A673 (cell line): Measurements from ENCODE around the gene INAFM2. TPM values are rescaled to one million over a fixed set of nuclear protein-coding genes. Genes with fewer than 3 reads are reported as not detected.

Experiments
- BruUV-seq: library from RNA; stranded (reverse); fragments of 400-500 nt; replicated peaks from 2 replicates; lab custom pipeline; 2021; lab: Mats Ljungman, UMichigan
- CTCF ChIA-PET: fragments of 300-600 bp; sonication (Branson Sonifier 250); formaldehyde crosslinking; loops from one replicate; lab custom pipeline; 2022; ENCODE audit warnings: antibody characterized with exemption; lab: Charles Lee
- POLR2A ChIA-PET: fragments of 300-600 bp; sonication (Branson Sonifier 250); formaldehyde crosslinking; loops from one replicate; lab custom pipeline; 2022; ENCODE audit warnings: antibody characterized with exemption; ENCODE audit not compliant: low non-redundant PET; lab: Charles Lee
- DNase-seq: peaks from one replicate; pipeline ENCODE4 v3.0.0-alpha.2; 2015; ENCODE audit warnings: low spot score
- H3K27ac ChIP-seq: fragments of 200-600 bp; sonication (generic); 2 replicates; pipeline ENCODE4 v1.5.1; 2016; ENCODE audit warnings: mixed run types, low read depth, mild to moderate bottlenecking, mixed read lengths, antibody characterized with exemption, low read length; ENCODE audit not compliant: poor library complexity, severe bottlenecking
- H3K27me3 ChIP-seq: fragments of 200-600 bp; sonication (generic); replicated peaks from 2 replicates; pipeline ENCODE4 v1.6.1; 2017; ENCODE audit warnings: mixed run types, low read depth, mild to moderate bottlenecking, mixed read lengths, antibody characterized with exemption, low read length; ENCODE audit not compliant: insufficient read depth, poor library complexity
- H3K36me3 ChIP-seq: fragments of 200-600 bp; sonication (generic); 2 replicates; pipeline ENCODE4 v1.6.1; 2016; ENCODE audit warnings: mixed run types, mild to moderate bottlenecking, mixed read lengths, antibody characterized with exemption, low read length; ENCODE audit not compliant: insufficient read depth, poor library complexity, severe bottlenecking
- H3K4me1 ChIP-seq: fragments of 200-600 bp; sonication (generic); 2 replicates; pipeline ENCODE4 v1.6.1; 2017; ENCODE audit warnings: mixed run types, mild to moderate bottlenecking, mixed read lengths, antibody characterized with exemption, low read length; ENCODE audit not compliant: insufficient read depth, poor library complexity, severe bottlenecking
- H3K4me3 ChIP-seq: fragments of 200-600 bp; sonication (generic); 2 replicates; pipeline ENCODE4 v1.5.1; 2016; ENCODE audit warnings: low read depth, mixed run types, mild to moderate bottlenecking, mixed read lengths, low read length; ENCODE audit not compliant: poor library complexity, severe bottlenecking
- H3K9me3 ChIP-seq: fragments of 200-600 bp; sonication (generic); 2 replicates; pipeline ENCODE4 v1.6.1; 2016; ENCODE audit warnings: mixed run types, low read depth, mild to moderate bottlenecking, mixed read lengths, antibody characterized with exemption, low read length; ENCODE audit not compliant: poor library complexity, severe bottlenecking
- EZH2 ChIP-seq: fragments of 200-600 bp; sonication (generic); IDR thresholded peaks from 2 replicates; pipeline ENCODE4 v1.6.1; 2017; ENCODE audit warnings: borderline replicate concordance, low read depth, mild to moderate bottlenecking, mixed read lengths, antibody characterized with exemption, low read length; ENCODE audit not compliant: poor library complexity, severe bottlenecking
- intact Hi-C: fragments of 100-400 bp; cut with micrococcal nuclease; formaldehyde crosslinking; loops from one replicate; pipeline ENCODE4 v1.10.0; 2022; ENCODE audit not compliant: unreplicated experiment
- total RNA-seq: library from RNA; stranded (reverse); gene quantifications from 2 replicates; pipeline ENCODE4 v1.2.3, GENCODE V29; 2021
- TF ChIP-seq, protein P1 (sequence below): fragments of 300-800, 200-600 bp; sonication (generic); conservative IDR thresholded peaks from 2 replicates; pipeline ENCODE4 v1.5.1; 2017; ENCODE audit warnings: low read depth, mild to moderate bottlenecking, antibody characterized with exemption, low read length, moderate library complexity, mixed read lengths

INAFM2 gene
- total RNA-seq, 1 experiment from 2014 or later: 14.5 TPM

DNA sequence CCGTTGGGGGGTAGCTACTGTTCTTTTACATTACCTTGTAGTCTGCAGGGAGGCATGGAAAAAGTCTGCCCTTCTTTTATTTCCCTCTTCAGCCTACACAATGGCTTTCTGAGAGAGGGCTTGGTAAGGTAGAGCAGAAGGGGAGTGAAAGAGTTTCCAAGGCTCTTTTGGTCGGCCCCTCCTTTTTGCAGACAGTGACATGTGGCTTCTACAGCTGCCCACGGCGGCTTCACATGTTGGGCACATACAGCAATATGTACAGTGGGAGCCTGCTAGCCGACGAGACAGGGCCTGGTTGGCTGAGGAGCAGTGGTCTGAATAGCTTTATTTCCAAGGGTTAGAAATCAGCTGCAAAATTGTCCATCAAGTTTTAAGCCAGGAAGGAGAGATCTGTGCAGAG lies 4.0 kb downstream of the INAFM2 start:
- H3K36me3 ChIP-seq: no peaks in the 10 kb centered on the region

GRCh38 chr15:40328176-40328575 lies 4.7 kb downstream of the INAFM2 start:
- no peaks in the 10 kb centered on the region for H3K36me3 ChIP-seq
- H3K4me3 ChIP-seq: no peak overlapping the region
- intact Hi-C loops: no loop called here
- POLR2A ChIA-PET: no interaction called here
- H3K27me3 ChIP-seq: no peaks in the 10 kb centered on the region
- peaks cover 28% of the 10 kb centered on the region for H3K4me1 ChIP-seq
- BruUV-seq: no TSS peak
- no peaks in the 10 kb centered on the region for H3K9me3 ChIP-seq
- CTCF ChIA-PET: no interaction called here
- H3K27ac ChIP-seq: no peak overlapping the region
- DNase-seq: no peak
- TF ChIP-seq, protein P1, sequence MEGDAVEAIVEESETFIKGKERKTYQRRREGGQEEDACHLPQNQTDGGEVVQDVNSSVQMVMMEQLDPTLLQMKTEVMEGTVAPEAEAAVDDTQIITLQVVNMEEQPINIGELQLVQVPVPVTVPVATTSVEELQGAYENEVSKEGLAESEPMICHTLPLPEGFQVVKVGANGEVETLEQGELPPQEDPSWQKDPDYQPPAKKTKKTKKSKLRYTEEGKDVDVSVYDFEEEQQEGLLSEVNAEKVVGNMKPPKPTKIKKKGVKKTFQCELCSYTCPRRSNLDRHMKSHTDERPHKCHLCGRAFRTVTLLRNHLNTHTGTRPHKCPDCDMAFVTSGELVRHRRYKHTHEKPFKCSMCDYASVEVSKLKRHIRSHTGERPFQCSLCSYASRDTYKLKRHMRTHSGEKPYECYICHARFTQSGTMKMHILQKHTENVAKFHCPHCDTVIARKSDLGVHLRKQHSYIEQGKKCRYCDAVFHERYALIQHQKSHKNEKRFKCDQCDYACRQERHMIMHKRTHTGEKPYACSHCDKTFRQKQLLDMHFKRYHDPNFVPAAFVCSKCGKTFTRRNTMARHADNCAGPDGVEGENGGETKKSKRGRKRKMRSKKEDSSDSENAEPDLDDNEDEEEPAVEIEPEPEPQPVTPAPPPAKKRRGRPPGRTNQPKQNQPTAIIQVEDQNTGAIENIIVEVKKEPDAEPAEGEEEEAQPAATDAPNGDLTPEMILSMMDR: no peak
- TF ChIP-seq EZH2: no peak

More for the DNA sequence above, 4.0 kb downstream of the INAFM2 start:
- no peak for TF ChIP-seq EZH2
- TF ChIP-seq, protein P1: no peak
- H3K27me3 ChIP-seq: no peaks in the 10 kb centered on the region
- H3K27ac ChIP-seq: no peak overlapping the region
- H3K4me1 ChIP-seq: peaks cover 35% of the 10 kb centered on the region
- intact Hi-C loops: no loop called here
- no TSS peak for BruUV-seq
- DNase-seq: no peak
- POLR2A ChIA-PET: no interaction called here
- no peak overlapping the region for H3K4me3 ChIP-seq
- no peaks in the 10 kb centered on the region for H3K9me3 ChIP-seq
- CTCF ChIA-PET: interaction anchor here (0.6 to 1.4 kb wide), 3 partner anchors 18 to 102 kb away, joined by 3 read pairs; no protein-coding TSS in a partner anchor

DNA sequence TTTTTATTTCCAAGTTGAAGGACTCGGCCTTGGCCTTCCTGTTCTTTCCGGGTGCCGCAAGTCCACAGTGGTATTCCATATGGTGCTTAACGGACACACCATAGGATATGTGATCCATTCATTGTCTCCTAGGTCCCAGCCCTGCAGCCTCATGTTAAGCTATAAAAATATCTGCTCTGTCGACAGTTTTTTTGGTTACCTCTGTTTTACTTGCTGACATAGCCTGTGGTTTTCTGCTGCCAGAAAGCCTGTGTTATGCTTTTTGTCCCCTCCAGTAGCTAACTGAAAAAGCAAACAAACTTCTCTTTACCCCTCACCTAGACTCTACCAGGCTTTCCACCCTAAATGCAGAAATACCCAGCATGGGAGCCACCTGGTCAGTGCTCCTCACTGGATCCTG lies 5.3 kb downstream of the INAFM2 start:
- no peaks in the 10 kb centered on the region for H3K27me3 ChIP-seq
- no peak for DNase-seq
- CTCF ChIA-PET: interaction anchor here (0.5 to 0.6 kb wide), 2 partner anchors 9 to 11 kb away, joined by 3 to 8 read pairs; no protein-coding TSS in a partner anchor
- no peak overlapping the region for H3K4me3 ChIP-seq
- BruUV-seq: no TSS peak
- intact Hi-C loops: no loop called here
- TF ChIP-seq, protein P1: no peak
- no peak for TF ChIP-seq EZH2
- no peak overlapping the region for H3K27ac ChIP-seq
- no peaks in the 10 kb centered on the region for H3K36me3 ChIP-seq
- no peaks in the 10 kb centered on the region for H3K9me3 ChIP-seq
- POLR2A ChIA-PET: interaction anchor here (0.7 kb wide), 1 partner anchor 12 kb away, joined by 3 read pairs; the partner anchor contains the start of gene CCDC9B
- peaks cover 32% of the 10 kb centered on the region for H3K4me1 ChIP-seq
